SH-SY5Y (cell line): ENCODE results near the gene ASAP2.

Experiments
- GATA2 ChIP-seq: IDR thresholded peaks from 2 replicates; pipeline ENCODE4 v1.6.1; 2011; ENCODE audit warnings: mild to moderate bottlenecking, low read depth, low read length
- GATA3 ChIP-seq: IDR thresholded peaks from 2 replicates; pipeline ENCODE4 v1.6.1; 2011; ENCODE audit warnings: low read depth, mild to moderate bottlenecking, low read length, moderate library complexity

Gene ASAP2

DNA sequence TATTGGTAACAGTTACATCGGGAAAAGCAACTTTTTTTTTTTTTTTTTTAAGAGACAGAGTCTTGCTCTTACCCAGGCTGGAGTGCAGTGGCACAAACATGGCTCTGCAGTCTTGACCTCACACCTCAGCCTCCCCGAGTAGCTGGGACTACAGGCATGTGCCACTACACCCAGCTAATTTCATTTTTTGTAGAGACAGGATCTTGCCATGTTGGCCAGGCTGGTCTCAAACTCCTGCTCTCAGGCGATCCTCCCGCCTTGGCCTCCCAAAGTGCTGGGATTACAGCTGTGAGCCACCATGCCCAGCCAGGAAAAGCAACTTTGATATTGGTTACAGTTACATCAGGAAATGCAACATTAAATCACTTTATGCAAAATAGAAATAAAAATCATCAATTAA is 212.1 kb downstream of the ASAP2 start:
- TF ChIP-seq GATA3 (no peak), GATA2 (no peak)

DNA sequence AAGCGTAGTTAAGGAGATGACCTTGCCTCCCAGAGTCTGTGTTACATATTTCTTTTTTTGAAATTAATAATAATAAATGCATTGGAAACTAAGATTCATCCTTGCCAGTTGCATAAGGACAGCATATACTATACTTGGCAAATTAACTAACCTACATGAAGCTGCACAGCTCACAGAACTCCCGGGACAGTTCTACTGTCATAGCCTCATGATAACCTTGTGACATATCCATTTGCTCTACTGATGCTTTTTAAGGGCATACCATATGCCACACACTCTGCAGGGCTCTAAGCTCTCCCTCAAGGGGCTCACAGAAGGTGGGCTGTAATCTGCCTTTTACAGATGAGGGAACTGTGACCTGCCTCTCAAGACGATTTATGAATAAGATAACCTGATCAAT is 212.9 kb downstream of the ASAP2 start:
- TF ChIP-seq GATA3: no peak
- no peak for TF ChIP-seq GATA2

DNA sequence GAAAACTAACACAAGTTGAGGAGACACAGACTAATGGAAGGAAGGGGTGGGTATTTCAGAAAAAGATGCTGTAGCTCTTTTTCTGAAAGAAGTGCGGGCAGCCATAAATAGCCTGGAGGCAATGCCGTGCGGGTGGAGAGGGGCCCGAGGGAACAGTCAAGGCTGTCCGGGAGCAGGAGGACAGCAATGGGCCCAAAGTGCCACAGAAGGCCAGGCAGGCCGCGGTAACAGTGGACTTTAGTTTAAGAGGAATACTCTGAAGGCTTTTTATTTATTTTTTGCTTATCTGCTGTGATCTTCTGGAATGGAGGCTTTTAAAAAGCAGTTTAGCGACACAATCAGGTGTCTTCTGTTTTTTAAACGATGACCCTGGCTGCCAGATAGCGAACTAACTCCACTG is 213.9 kb downstream of the ASAP2 start:
- TF ChIP-seq GATA3 (no peak), GATA2 (no peak)

DNA sequence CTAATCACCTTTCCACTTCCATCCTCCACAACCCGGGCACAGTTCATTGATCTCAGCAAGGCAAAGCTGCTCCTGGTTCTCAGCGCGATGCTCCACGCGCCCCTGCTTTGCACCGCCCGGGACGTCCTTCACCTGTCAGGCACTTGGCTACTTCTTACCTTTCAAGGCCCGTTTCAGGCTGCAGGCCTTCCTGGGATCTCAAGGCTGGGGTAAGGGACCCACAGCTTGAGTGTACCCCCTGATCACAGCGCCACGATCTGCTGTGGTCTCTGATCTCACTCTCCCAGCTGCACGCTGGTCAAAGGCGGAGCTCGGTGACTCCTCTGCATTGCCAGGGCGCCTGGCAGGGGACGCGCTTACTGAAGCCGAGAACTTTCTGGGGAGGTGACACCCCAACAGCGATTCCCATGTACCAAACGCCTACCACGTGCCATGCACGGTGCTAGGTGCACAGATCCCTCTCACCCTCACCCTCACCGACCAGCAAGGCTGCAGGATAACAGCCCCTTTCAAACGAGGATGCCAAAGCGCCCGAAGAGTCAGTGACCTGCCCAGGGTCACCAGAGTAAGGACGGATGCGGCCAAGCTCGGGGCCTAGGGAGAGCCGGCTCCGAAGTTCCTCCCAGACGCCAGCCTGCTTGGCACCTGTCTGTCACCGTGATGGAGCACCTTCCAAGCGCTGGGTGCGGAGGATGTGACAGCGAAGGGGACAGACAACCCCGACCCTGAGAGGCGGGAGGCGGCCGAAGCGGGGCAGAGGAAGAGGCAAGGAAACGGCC is 215.9 kb downstream of the ASAP2 start:
- TF ChIP-seq GATA3: no peak
- no peak for TF ChIP-seq GATA2

DNA sequence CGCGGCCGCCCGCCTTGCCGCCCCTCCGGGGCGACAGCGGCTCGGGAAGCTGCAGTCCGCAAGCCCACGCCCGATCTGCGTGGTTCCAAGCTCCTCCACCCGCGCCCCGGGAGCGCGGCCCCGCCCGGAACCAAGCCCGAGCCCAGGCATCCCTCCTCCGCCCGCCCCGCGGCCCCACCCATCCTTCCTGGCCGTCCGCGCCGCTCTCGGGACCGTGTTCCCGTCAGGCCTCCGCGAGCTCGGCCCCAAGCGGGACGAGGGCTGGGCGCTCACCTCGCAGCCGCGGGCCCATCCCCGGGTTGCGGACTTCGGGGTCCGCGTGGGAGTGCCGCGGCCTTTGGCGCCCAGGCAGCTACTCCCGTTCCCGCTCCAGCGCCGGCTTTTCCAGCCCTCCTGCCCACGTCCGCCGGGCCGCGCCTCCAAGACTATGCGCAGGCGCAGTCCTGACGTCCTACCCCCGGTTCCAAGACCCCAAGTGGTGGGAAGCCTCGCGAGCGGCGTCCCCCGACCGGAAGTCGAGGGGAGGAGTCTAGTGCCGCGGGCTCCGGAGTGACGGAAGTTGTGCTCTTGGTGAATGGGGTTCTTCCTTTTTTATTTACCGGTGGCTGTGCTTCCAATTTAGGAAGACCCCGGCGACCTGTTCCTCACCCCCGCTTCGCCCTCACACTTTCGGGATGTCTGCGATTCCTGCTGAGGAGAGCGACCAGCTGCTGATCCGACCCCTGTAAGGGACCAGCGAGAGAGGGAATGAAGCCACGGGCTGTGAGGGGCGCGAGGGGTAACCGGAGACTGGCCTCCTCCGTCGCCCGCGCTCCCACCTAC is 216.7 kb downstream of the ASAP2 start, which contains the start of the genes CPSF3 and ITGB1BP1:
Gene CPSF3, plus strand, starts transcription at position 555 of the 822 bp plus-strand sequence. Its CDS starts 120 bp downstream, at position 675.
Gene ITGB1BP1, minus strand, starts transcription at position 429 of the 822 bp plus-strand sequence. CDS start 4,831 bp downstream, outside the sequence.
- TF ChIP-seq GATA3 (no peak), GATA2 (no peak)

DNA sequence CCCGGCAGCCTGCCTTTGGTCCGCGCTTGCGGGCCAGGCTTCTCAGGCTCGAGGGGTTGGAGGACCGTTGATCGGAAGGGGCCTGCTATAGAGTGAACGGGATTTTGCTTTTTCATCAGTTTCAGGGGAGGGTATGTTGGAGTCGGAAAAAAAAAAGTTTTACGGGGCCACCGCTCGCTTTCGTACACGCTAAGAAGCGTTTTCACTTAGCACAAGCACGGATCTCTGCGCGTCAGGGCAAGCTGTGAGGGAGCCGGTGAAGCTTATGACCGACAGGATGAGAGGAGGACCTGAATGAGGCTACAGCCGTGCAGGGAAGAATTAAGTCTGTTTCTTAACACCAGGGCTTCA is 217.3 kb downstream of the ASAP2 start:
- TF ChIP-seq GATA3: no peak
- no peak for TF ChIP-seq GATA2

DNA sequence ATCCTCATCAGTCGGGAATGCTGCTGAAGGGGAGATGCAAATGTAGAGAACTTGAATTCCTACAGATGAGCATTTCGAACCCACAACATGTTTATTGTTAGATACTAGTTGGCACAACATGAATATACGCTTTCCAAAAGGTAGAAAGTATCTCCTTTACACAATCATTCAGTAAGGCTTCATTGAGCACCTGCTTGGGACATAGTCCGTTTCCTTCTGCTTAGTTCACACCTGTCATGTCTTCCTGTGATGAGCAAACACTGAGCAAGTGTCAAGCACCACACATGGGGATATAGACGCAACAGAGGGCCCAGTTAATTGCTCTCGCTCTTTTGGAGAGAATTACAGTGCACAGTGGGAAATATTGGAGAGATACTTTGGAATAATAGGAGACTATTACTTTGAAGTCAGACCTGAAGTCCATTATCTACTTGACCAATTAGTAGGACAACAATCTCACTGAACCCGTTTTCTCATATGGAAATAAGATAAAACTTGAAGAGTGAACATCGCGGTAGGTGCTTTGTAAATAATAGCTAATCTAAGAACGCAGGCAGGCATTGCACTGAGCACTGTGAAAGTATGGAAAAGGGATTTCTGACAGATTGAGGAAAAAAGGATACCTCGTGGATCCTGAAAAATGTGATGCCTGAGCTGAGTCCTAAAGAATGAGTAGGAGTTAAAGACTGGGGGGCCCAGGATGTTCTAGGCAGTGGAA is 218.0 kb downstream of the ASAP2 start:
- TF ChIP-seq GATA3 (no peak), GATA2 (no peak)

DNA sequence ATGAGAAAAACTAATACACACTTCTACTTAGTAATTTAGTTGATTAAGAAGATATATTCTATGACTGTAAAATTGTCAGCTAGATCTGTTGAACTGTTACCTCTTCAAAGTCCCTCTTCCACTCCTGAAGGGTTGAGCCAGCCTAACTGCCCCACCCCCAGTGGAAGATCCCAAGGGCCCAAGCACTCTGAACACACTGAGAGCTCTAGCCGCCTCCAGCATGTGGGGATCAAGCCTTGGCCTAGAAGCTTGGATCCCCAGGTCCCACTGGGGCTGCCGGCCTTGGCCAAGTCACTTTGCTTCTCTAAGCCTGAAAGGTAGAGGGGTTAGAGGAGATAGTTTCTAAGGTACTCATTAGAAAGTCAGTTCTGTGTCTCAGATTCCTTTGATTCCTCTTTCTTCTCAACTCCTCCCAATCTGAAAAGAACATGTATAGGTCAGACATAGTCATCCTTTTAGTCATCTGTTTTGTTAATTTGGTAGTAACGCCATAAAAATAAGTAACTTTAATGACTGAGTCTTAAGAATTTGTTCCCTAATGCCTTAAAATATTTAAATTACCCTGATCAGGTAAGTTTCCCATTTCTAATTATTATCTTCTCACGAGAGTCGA is 222.5 kb downstream of the ASAP2 start:
- TF ChIP-seq GATA2 (no peak), GATA3 (no peak)

DNA sequence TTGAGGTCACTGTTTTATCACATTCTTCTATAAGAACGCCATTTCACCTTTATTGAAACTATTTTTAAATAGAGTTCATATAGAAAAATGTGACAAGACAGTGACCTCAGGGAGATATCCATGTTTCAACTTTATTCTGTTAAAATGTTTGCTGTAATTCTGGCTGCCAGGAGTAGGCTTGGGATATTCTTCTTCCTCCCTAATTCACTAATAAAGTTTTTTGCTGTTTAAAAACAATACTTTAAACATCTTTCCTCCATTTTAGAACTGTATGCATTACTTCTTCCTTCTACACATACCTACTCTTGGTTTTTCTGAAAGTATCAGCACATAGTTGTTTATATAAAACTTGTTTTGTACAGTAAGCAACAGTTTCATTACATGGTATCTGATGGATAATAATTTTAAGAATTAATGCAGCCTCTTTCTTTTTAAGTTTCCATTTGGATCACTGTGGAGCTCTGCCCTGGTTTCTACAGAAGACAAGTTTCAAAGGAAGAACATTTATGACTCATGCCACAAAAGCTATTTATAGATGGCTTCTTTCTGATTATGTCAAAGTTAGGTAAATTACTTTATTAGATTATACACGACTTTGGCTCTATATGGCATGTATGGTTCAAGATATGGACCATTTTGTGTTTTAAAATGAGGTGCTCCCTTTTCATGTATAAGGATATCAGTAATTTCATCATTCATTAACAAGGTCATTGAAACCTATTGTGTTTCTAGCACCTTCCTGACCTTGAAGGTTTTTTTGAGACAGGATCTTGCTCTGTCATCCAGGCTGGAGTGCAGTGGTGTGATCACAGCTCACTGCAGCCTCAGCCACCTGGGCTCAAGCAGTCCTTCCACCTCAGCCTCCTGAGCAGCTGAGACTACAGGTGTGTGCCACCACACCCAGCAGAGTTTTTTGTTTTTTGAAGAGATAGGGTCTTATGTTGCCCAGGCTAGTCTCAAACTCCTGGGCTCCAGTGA is 224.0 kb downstream of the ASAP2 start:
- no peak for TF ChIP-seq GATA3
- TF ChIP-seq GATA2: no peak

DNA sequence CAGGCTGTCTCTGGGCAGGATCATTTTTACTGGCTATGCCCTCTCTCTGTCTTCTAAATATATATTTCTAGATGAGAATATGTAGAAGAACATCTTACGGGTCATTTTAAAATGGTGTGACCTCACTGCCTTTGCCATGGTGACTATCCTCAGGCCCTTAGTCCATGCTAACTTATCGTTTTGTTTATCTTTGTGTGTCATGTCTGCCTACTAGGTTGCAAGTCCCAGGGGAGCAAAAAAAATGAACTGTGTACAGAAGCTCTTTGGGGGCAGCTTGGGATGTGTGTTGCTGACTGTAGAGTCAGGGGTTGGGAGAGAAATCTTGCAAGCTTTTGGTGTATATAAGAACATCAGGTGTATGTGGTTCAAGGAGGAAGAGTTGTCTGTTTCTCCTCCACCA is 227.9 kb downstream of the ASAP2 start:
- no peak for TF ChIP-seq GATA3
- TF ChIP-seq GATA2: no peak

DNA sequence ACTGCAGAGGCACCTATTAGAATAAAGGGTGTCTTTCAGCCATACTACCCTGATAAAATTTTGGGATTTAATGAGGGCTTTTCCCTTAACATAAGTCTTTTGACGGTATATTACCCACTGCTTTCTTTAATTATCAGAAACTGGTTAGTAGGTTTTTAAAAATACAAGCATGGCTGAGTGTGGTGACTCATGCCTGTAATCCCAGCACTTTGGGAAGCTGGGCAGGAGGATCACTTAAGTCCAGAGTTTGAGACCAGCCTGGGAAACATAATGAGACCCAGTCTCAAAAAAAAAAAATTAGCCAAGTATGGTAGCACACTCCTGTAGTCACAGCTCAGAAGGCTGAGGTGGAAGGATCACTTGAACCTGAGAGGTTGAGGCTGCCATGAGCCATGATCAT is 232.9 kb downstream of the ASAP2 start:
- TF ChIP-seq GATA3: no peak
- no peak for TF ChIP-seq GATA2

DNA sequence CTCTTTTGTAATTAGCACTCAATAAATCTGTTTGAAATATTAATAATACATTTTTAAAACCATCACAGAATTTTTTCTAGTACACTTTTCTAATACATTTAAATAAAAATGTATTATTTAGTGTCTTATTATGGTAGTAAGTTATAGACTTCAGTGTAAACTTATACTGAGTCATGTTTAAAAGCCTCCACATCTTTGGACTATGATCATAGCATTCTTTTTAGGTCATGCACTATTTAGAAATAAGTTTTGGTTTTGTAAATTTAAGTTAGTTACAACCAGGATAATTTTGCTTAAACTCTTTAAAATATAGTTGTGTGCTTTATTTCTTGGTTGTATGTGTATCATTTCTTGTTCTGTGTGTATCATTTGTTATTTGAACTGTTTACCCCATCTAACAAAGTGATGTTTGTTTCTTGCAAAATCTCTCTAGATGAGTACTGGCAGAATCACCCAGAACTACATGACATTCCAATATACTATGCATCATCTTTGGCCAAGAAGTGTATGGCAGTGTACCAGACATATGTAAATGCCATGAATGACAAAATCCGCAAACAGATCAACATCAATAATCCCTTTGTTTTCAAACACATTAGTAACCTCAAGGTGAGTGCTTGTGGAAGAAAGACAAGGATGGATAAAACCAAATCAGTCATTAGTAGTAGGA is 233.6 kb downstream of the ASAP2 start:
- TF ChIP-seq GATA2 (no peak), GATA3 (no peak)

DNA sequence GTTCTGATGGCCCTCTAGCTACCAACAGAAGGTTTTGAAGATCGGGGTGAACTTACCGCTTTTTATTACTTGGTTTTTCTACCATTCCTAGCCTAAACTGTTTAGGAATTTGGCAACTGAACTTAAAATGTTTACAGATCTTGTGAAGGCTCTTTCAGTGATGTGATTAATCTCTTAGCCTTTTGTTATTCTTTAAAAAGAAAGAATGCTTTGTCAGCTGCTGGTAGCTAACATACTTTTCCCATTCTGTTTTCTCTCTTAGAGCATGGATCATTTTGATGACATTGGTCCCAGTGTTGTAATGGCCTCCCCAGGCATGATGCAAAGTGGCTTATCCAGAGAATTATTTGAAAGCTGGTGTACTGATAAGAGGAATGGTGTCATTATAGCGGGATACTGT is 234.9 kb downstream of the ASAP2 start:
- no peak for TF ChIP-seq GATA3
- no peak for TF ChIP-seq GATA2
